ENCODE measurements around the gene PLA2G2F. TPM values are rescaled to one million over a fixed set of nuclear protein-coding genes. Genes with fewer than 3 reads are reported as not detected.

The PLA2G2F gene
- total and polyA plus RNA-seq, 2 donors (not counting 3 experiments of a cell fraction or from before 2014, with no cell fraction given), result not detected

- DNase-seq (ENCODE audit: low read depth, low spot score), result no peak
- H3K4me1 ChIP-seq (ENCODE audit: control insufficient read depth, extremely low read depth, insufficient read depth, low read length), result peaks cover 14% of the 10 kb centered on the region
- intact Hi-C loops (cut with micrococcal nuclease), result no loop called here
- H3K9ac ChIP-seq (replicated peaks; ENCODE audit: extremely low read depth, insufficient read depth, low read length), result no peak overlapping the region
- no peaks in the 10 kb centered on the region for H4K20me1 ChIP-seq (replicated peaks; ENCODE audit: control insufficient read depth, extremely low read depth, insufficient read depth, low read length)
- no peak overlapping the region for H2AFZ ChIP-seq (ENCODE audit: low read depth, low read length)
- no peaks in the 10 kb centered on the region for H3K9me3 ChIP-seq (replicated peaks; ENCODE audit: control insufficient read depth, insufficient read depth, low read length)
- H3K36me3 ChIP-seq (ENCODE audit: control insufficient read depth in 2 of 2, extremely low read depth in 1 of 2, insufficient read depth in 2 of 2, low read length in 2 of 2), result no peaks in the 10 kb centered on the region
- no peaks in the 10 kb centered on the region for H3K9me1 ChIP-seq (replicated peaks; ENCODE audit: control insufficient read depth, extremely low read depth, insufficient read depth, low read length)
- no peaks in the 10 kb centered on the region for H3K27me3 ChIP-seq (ENCODE audit: control insufficient read depth in 2 of 2, insufficient read depth in 2 of 2, low read length in 2 of 2)
- CTCF ChIA-PET, result interaction anchor here (0.7 to 1.6 kb wide), 10 partner anchors 9 to 383 kb away, joined by 3 to 9 read pairs (median 5); no protein-coding TSS in a partner anchor
- TF ChIP-seq MAX (IDR thresholded peaks at IDR 0.05; ENCODE audit: insufficient read depth, insufficient read length) (no peak), FOS (IDR thresholded peaks at IDR 0.05; ENCODE audit: borderline replicate concordance, insufficient read depth, low read length) (no peak), JUN (IDR thresholded peaks at IDR 0.05; ENCODE audit: borderline replicate concordance, insufficient read depth, insufficient read length, low read depth) (no peak), POLR2A (IDR thresholded peaks at IDR 0.05; ENCODE audit: low read depth, low read length) (no peak), EZH2 (IDR thresholded peaks at IDR 0.05; ENCODE audit: borderline replicate concordance, low read depth, low read length, severe bottlenecking) (no peak), GATA2 (IDR thresholded peaks at IDR 0.05; ENCODE audit: insufficient read depth, insufficient read length, low read depth, low read length) (no peak), POLR2AphosphoS5 (IDR thresholded peaks at IDR 0.05; ENCODE audit: insufficient read depth, low read depth, low read length) (no peak), MYC (IDR thresholded peaks at IDR 0.05; ENCODE audit: low read depth, low read length) (no peak)
- TF ChIP-seq, protein P1, sequence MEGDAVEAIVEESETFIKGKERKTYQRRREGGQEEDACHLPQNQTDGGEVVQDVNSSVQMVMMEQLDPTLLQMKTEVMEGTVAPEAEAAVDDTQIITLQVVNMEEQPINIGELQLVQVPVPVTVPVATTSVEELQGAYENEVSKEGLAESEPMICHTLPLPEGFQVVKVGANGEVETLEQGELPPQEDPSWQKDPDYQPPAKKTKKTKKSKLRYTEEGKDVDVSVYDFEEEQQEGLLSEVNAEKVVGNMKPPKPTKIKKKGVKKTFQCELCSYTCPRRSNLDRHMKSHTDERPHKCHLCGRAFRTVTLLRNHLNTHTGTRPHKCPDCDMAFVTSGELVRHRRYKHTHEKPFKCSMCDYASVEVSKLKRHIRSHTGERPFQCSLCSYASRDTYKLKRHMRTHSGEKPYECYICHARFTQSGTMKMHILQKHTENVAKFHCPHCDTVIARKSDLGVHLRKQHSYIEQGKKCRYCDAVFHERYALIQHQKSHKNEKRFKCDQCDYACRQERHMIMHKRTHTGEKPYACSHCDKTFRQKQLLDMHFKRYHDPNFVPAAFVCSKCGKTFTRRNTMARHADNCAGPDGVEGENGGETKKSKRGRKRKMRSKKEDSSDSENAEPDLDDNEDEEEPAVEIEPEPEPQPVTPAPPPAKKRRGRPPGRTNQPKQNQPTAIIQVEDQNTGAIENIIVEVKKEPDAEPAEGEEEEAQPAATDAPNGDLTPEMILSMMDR (IDR thresholded peaks at IDR 0.05; ENCODE audit: extremely low read depth in 1 of 2, insufficient read depth in 1 of 2, low read depth in 1 of 2, low read length in 2 of 2), result no peak
- no peaks in the 10 kb centered on the region for H3K79me2 ChIP-seq (ENCODE audit: control insufficient read depth, insufficient read depth, low read length)
- H3K4me3 ChIP-seq (replicated peaks in 1 of 3; ENCODE audit: insufficient read depth in 1 of 3, low read depth in 1 of 3, low read length in 3 of 3), result no peak overlapping the region
- dilution Hi-C loops (cut with MboI; ENCODE audit: extremely low pct_ligation_motif_present, low sequenced_read_pairs), result no loop called here
- no peak overlapping the region for H3K27ac ChIP-seq (ENCODE audit: insufficient read depth, low read depth, low read length)
- no TSS peak for BruUV-seq (replicated peaks)
- no peak for FAIRE-seq
- POLR2A ChIA-PET, result no interaction called here
- H3K4me2 ChIP-seq (ENCODE audit: insufficient read depth, low read length), result no peak overlapping the region
Measured at GRCh38 chr1:20111452-20111851, 27.7 kb upstream of the PLA2G2F start.

Measured in endothelial cell of umbilical vein (primary cell).